A673 (cell line): ENCODE data around the gene MYCL. TPM values are rescaled to one million over a fixed set of nuclear protein-coding genes. Genes with fewer than 3 reads are reported as not detected.

ENCODE experiments used
- Bru-seq: library from RNA; stranded (reverse); fragments of 400-500 nt; gene quantifications from one replicate; lab custom pipeline; 2021; lab: Mats Ljungman, UMichigan
- BruChase-seq, 2 experiments: library from RNA; stranded (reverse); fragments of 400-500 nt; gene quantifications; one replicate each; lab custom pipeline; 2021; lab: Mats Ljungman, UMichigan
- BruUV-seq: library from RNA; stranded (reverse); fragments of 400-500 nt; replicated peaks from 2 replicates; lab custom pipeline; 2021; lab: Mats Ljungman, UMichigan
- CTCF ChIA-PET: fragments of 300-600 bp; sonication (Branson Sonifier 250); formaldehyde crosslinking; loops from one replicate; lab custom pipeline; 2022; ENCODE audit warnings: antibody characterized with exemption; lab: Charles Lee
- POLR2A ChIA-PET: fragments of 300-600 bp; sonication (Branson Sonifier 250); formaldehyde crosslinking; loops from one replicate; lab custom pipeline; 2022; ENCODE audit warnings: antibody characterized with exemption; ENCODE audit not compliant: low non-redundant PET; lab: Charles Lee
- DNase-seq: peaks from one replicate; pipeline ENCODE4 v3.0.0-alpha.2; 2015; ENCODE audit warnings: low spot score
- H3K27ac ChIP-seq: fragments of 200-600 bp; sonication (generic); 2 replicates; pipeline ENCODE4 v1.5.1; 2016; ENCODE audit warnings: mixed run types, low read depth, mild to moderate bottlenecking, mixed read lengths, antibody characterized with exemption, low read length; ENCODE audit not compliant: poor library complexity, severe bottlenecking
- H3K27me3 ChIP-seq: fragments of 200-600 bp; sonication (generic); replicated peaks from 2 replicates; pipeline ENCODE4 v1.6.1; 2017; ENCODE audit warnings: mixed run types, low read depth, mild to moderate bottlenecking, mixed read lengths, antibody characterized with exemption, low read length; ENCODE audit not compliant: insufficient read depth, poor library complexity
- H3K36me3 ChIP-seq: fragments of 200-600 bp; sonication (generic); 2 replicates; pipeline ENCODE4 v1.6.1; 2016; ENCODE audit warnings: mixed run types, mild to moderate bottlenecking, mixed read lengths, antibody characterized with exemption, low read length; ENCODE audit not compliant: insufficient read depth, poor library complexity, severe bottlenecking
- H3K4me1 ChIP-seq: fragments of 200-600 bp; sonication (generic); 2 replicates; pipeline ENCODE4 v1.6.1; 2017; ENCODE audit warnings: mixed run types, mild to moderate bottlenecking, mixed read lengths, antibody characterized with exemption, low read length; ENCODE audit not compliant: insufficient read depth, poor library complexity, severe bottlenecking
- H3K4me3 ChIP-seq: fragments of 200-600 bp; sonication (generic); 2 replicates; pipeline ENCODE4 v1.5.1; 2016; ENCODE audit warnings: low read depth, mixed run types, mild to moderate bottlenecking, mixed read lengths, low read length; ENCODE audit not compliant: poor library complexity, severe bottlenecking
- H3K9me3 ChIP-seq: fragments of 200-600 bp; sonication (generic); 2 replicates; pipeline ENCODE4 v1.6.1; 2016; ENCODE audit warnings: mixed run types, low read depth, mild to moderate bottlenecking, mixed read lengths, antibody characterized with exemption, low read length; ENCODE audit not compliant: poor library complexity, severe bottlenecking
- EZH2 ChIP-seq: fragments of 200-600 bp; sonication (generic); IDR thresholded peaks from 2 replicates; pipeline ENCODE4 v1.6.1; 2017; ENCODE audit warnings: borderline replicate concordance, low read depth, mild to moderate bottlenecking, mixed read lengths, antibody characterized with exemption, low read length; ENCODE audit not compliant: poor library complexity, severe bottlenecking
- intact Hi-C: fragments of 100-400 bp; cut with micrococcal nuclease; formaldehyde crosslinking; loops from one replicate; pipeline ENCODE4 v1.10.0; 2022; ENCODE audit not compliant: unreplicated experiment
- long read RNA-seq: library from polyadenylated mRNA; stranded (forward); transcript quantifications from one replicate; pipeline ENCODE4 v2.0.0, GENCODE V29; 2022
- total RNA-seq: library from RNA; stranded (reverse); gene quantifications from 2 replicates; pipeline ENCODE4 v1.2.3, GENCODE V29; 2021
- TF ChIP-seq, protein P1 (sequence below): fragments of 300-800, 200-600 bp; sonication (generic); conservative IDR thresholded peaks from 2 replicates; pipeline ENCODE4 v1.5.1; 2017; ENCODE audit warnings: low read depth, mild to moderate bottlenecking, antibody characterized with exemption, low read length, moderate library complexity, mixed read lengths

Gene MYCL, protein sequence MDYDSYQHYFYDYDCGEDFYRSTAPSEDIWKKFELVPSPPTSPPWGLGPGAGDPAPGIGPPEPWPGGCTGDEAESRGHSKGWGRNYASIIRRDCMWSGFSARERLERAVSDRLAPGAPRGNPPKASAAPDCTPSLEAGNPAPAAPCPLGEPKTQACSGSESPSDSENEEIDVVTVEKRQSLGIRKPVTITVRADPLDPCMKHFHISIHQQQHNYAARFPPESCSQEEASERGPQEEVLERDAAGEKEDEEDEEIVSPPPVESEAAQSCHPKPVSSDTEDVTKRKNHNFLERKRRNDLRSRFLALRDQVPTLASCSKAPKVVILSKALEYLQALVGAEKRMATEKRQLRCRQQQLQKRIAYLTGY
- total RNA-seq (0.58 and 2.1 TPM in 2 replicates), Bru-seq, nascent RNA (percentile 26 among the genes with signal in this experiment), BruChase-seq, experiment 1, labeled RNA remaining after a 2-hour chase (percentile 33 among the genes with signal in this experiment), BruChase-seq, experiment 2, labeled RNA remaining after a 6-hour chase (percentile 17 among the genes with signal in this experiment)
- long read RNA-seq, partial matches to known transcripts, result 0 of 3 reads
- long read RNA-seq, other reads (novel, unspliced or antisense), result 0 of 3 reads

GRCh38 chr1:39901714-39902459 lies at the start of gene MYCL:
MYCL (minus strand) TSS chr1:39901917; CDS start chr1:39901434, 483 bp downstream.
- Histone ChIP-seq H3K4me1 (peaks cover 4% of the 10 kb centered on the region), H3K36me3 (no peaks in the 10 kb centered on the region), H3K27me3 (peaks cover 7% of the 10 kb centered on the region), H3K4me3 (peak within 1 kb of the TSS; percentile 73), H3K27ac (no peak within 1 kb of the TSS), H3K9me3 (no peaks in the 10 kb centered on the region)
- TF ChIP-seq, protein P1, sequence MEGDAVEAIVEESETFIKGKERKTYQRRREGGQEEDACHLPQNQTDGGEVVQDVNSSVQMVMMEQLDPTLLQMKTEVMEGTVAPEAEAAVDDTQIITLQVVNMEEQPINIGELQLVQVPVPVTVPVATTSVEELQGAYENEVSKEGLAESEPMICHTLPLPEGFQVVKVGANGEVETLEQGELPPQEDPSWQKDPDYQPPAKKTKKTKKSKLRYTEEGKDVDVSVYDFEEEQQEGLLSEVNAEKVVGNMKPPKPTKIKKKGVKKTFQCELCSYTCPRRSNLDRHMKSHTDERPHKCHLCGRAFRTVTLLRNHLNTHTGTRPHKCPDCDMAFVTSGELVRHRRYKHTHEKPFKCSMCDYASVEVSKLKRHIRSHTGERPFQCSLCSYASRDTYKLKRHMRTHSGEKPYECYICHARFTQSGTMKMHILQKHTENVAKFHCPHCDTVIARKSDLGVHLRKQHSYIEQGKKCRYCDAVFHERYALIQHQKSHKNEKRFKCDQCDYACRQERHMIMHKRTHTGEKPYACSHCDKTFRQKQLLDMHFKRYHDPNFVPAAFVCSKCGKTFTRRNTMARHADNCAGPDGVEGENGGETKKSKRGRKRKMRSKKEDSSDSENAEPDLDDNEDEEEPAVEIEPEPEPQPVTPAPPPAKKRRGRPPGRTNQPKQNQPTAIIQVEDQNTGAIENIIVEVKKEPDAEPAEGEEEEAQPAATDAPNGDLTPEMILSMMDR, result peak; percentile 61
- no peak for TF ChIP-seq EZH2
- intact Hi-C loops, result no loop called here
- DNase-seq, result peak; percentile 87
- BruUV-seq, result no TSS peak
- ChIA-PET CTCF (interaction anchor here (0.5 to 0.9 kb wide), 5 partner anchors 18 to 131 kb away, joined by 3 to 4 read pairs (median 3); partner anchors contain the start of gene TRIT1), POLR2A (interaction anchor here (0.7 kb wide), 1 partner anchor 8 kb away, joined by 3 read pairs; no protein-coding TSS in a partner anchor)

- Histone ChIP-seq H3K27me3 (no peaks in the 10 kb centered on the region), H3K4me3 (no peak overlapping the region), H3K27ac (no peak overlapping the region), H3K4me1 (no peaks in the 10 kb centered on the region), H3K36me3 (no peaks in the 10 kb centered on the region), H3K9me3 (no peaks in the 10 kb centered on the region)
- TF ChIP-seq, protein P1, result no peak
- no peak for TF ChIP-seq EZH2
- ChIA-PET POLR2A (no interaction called here), CTCF (no interaction called here)
- intact Hi-C loops, result no loop called here
- DNase-seq, result no peak
- BruUV-seq, result no TSS peak
Observed at GRCh38 chr1:39949891-39950290, 48.2 kb upstream of the MYCL start.

GRCh38 chr1:39947260-39947659 lies 45.5 kb upstream of the MYCL start:
- H3K27me3 ChIP-seq, result no peaks in the 10 kb centered on the region
- H3K9me3 ChIP-seq, result no peaks in the 10 kb centered on the region
- DNase-seq, result no peak
- no peak for TF ChIP-seq EZH2
- TF ChIP-seq, protein P1, result no peak
- ChIA-PET POLR2A (no interaction called here), CTCF (no interaction called here)
- H3K4me1 ChIP-seq, result no peaks in the 10 kb centered on the region
- intact Hi-C loops, result no loop called here
- BruUV-seq, result no TSS peak
- H3K27ac ChIP-seq, result no peak overlapping the region
- no peaks in the 10 kb centered on the region for H3K36me3 ChIP-seq
- no peak overlapping the region for H3K4me3 ChIP-seq
